Spleen (tissue), 11 donors: Measurements from ENCODE around the gene RPTOR. TPM values are rescaled to one million over a fixed set of nuclear protein-coding genes. Genes with fewer than 3 reads are reported as not detected.
"Not testable (repeated sequence)": the region's sequence is repeated elsewhere in the genome, so short reads cannot be mapped to it uniquely, and the experiment has no call there.

Source experiments
- DNase-seq: peaks from one replicate; pipeline ENCODE4 v3.0.0-alpha.2; 2020
- H3K27ac ChIP-seq, 8 donors: fragments of 200-600 bp; sonication (generic) in 7 of 8; 1 replicate in 4 of 8; 2 replicates in 4 of 8; pipeline versions ENCODE4 v1.5.0 to v1.8.0; 2016 to 2021; ENCODE audit warnings: inconsistent platforms in 4 of 8, mild to moderate bottlenecking in 4 of 8, moderate library complexity in 1 of 8
- H3K27me3 ChIP-seq, 7 donors: fragments of 200-600 bp; sonication (generic) in 6 of 7; replicated peaks in 1 of 7; 1 replicate in 4 of 7; 2 replicates in 3 of 7; pipeline versions ENCODE4 v1.5.0 to v1.8.0; 2016 to 2021; ENCODE audit warnings: inconsistent platforms in 3 of 7, mild to moderate bottlenecking in 1 of 7
- H3K36me3 ChIP-seq, 6 donors: fragments of 200-600 bp; sonication (generic) in 5 of 6; 1 replicate in 4 of 6; 2 replicates in 2 of 6; pipeline versions ENCODE4 v1.5.0 to v1.8.0; 2016 to 2021; ENCODE audit warnings: inconsistent platforms in 2 of 6
- H3K4me1 ChIP-seq, 6 donors: fragments of 200-600 bp; sonication (generic) in 5 of 6; 1 replicate in 3 of 6; 2 replicates in 3 of 6; pipeline versions ENCODE4 v1.5.0 to v1.8.0; 2016 to 2021; ENCODE audit warnings: inconsistent platforms in 3 of 6
- H3K4me3 ChIP-seq, 8 donors: fragments of 200-600 bp; sonication (generic) in 7 of 8; 1 replicate in 4 of 8; 2 replicates in 4 of 8; pipeline versions ENCODE4 v1.5.0 to v1.8.0; 2016 to 2021; ENCODE audit warnings: inconsistent platforms in 4 of 8, mild to moderate bottlenecking in 4 of 8, moderate library complexity in 2 of 8
- H3K9me3 ChIP-seq, 8 donors: fragments of 200-600 bp; sonication (generic) in 7 of 8; 1 replicate in 4 of 8; 2 replicates in 4 of 8; pipeline versions ENCODE4 v1.5.0 to v1.8.0; 2016 to 2021; ENCODE audit warnings: inconsistent platforms in 4 of 8
- POLR2A ChIP-seq, 3 donors: fragments of 450-650 bp; IDR thresholded peaks; one replicate each; pipeline ENCODE4 v1.5.1; 2017; ENCODE audit warnings: antibody characterized with exemption in 3 of 3, mild to moderate bottlenecking in 1 of 3
- POLR2AphosphoS5 ChIP-seq, 3 donors: sonication (generic); formaldehyde crosslinking; IDR thresholded peaks; one replicate each; pipeline ENCODE4 v1.5.1; 2017; ENCODE audit warnings: antibody characterized with exemption in 3 of 3
- WGBS, 5 donors: extraction: QIAGEN DNeasy Blood & Tissue Kit in 3 of 5; methylation state at CpG; one replicate each; pipeline versions ENCODE4 v1.1.5 to v1.1.7; 2013 to 2018; 5-methylcytosine and 5-hydroxymethylcytosine counted together
- intact Hi-C: fragments of 100-400 bp; cut with DNase I; formaldehyde crosslinking; loops from one replicate; pipeline ENCODE4 v1.15.0; 2023; ENCODE audit warnings: low total_unique reads
- polyA plus RNA-seq, 3 donors: library from polyadenylated mRNA; stranded (reverse); fragments of 200-250 nt; gene quantifications; one replicate each; pipeline ENCODE4 v1.2.1, GENCODE V29; 2013
- total RNA-seq, 7 donors: library from RNA; depleted of rRNA in 3 of 7; stranded (reverse); fragments of >200 nt in 3 of 7; fragmentation: NEBNext Ultra II Directional in 4 of 7; extraction: Animal tissue kit (Norgen Biotek cat#: 25700) in 4 of 7; gene quantifications; one replicate each; pipeline versions ENCODE4 v1.1.0 to v1.2.1, GENCODE V29; 2016 to 2021
- TF ChIP-seq, protein P1 (sequence below), 11 experiments: fragments of 200-600 bp in 7 of 11; fragments of 450-650 bp in 4 of 11; sonication (generic) in 4 of 11; IDR thresholded peaks in 8 of 11; conservative IDR thresholded peaks in 3 of 11; 1 replicate in 7 of 11; 2 replicates in 4 of 11; pipeline versions ENCODE4 v1.4.0 to v1.8.0; 2016 to 2021; ENCODE audit warnings: antibody characterized with exemption in 11 of 11, inconsistent platforms in 4 of 11, mild to moderate bottlenecking in 1 of 11
- donor health status: healthy with polysubstance abuse.
- donor health status: DM: no; HTN: no; CAD: no; lungs with moderate emphysema.
- donor health status: DM: no; HTN: no; CAD: no.
- donor health status: Bipolar disorder and iron deficiency.
- donor health status: healthy.
- donor health status: DM: no; HTN: no; CAD: no.
- donor health status: DM: yes; HTN: yes; CAD: no.

Gene RPTOR
- total and polyA plus RNA-seq, 10 donors, result 3.1 to 61.2 (median 40.7) TPM

DNA sequence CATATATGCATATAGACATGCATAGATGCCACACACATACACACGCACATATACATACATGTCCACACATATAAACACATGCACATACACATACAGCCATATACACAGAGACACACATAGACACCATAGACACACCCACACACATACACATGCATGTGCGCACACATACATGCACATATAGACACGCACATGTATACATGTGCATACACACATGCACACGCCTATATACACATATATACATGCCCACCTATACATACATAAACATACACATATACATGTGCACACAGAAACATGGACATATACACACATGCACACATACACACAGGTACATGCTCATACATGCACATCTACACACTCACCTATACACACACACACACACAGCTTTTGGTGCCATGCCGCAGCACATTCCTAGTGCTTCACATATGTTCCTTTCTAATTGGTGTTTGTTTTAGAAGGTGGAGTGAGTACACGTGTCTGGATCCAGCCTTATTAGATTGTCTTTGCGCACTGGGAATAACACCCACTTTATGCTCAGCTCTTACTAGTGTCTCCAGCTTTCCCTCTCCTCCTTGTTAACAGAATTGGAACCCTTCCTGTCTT, 198.0 kb downstream of the RPTOR start:
- no peak overlapping the region for H3K4me3 ChIP-seq
- no peak for DNase-seq
- 57 to 96% (median 73%) methylated on average over 7 of the region's 7 CpGs for WGBS, 5 donors
- intact Hi-C loops, result no loop called here
- H3K4me1 ChIP-seq, result peaks cover 3 to 37% (median 24%) of the 10 kb centered on the region in 6 donors
- H3K27ac ChIP-seq, result no peak overlapping the region
- no peaks in the 10 kb centered on the region for H3K27me3 ChIP-seq
- peaks cover 0 to 24% (median 0%) of the 10 kb centered on the region in 6 donors for H3K36me3 ChIP-seq
- no peaks in the 10 kb centered on the region for H3K9me3 ChIP-seq
- TF ChIP-seq, protein P1, sequence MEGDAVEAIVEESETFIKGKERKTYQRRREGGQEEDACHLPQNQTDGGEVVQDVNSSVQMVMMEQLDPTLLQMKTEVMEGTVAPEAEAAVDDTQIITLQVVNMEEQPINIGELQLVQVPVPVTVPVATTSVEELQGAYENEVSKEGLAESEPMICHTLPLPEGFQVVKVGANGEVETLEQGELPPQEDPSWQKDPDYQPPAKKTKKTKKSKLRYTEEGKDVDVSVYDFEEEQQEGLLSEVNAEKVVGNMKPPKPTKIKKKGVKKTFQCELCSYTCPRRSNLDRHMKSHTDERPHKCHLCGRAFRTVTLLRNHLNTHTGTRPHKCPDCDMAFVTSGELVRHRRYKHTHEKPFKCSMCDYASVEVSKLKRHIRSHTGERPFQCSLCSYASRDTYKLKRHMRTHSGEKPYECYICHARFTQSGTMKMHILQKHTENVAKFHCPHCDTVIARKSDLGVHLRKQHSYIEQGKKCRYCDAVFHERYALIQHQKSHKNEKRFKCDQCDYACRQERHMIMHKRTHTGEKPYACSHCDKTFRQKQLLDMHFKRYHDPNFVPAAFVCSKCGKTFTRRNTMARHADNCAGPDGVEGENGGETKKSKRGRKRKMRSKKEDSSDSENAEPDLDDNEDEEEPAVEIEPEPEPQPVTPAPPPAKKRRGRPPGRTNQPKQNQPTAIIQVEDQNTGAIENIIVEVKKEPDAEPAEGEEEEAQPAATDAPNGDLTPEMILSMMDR (IDR thresholded peaks at IDR 0.05 in 8 of 11, conservative IDR thresholded peaks at IDR 0.05 in 3 of 11), result no peak
- TF ChIP-seq POLR2A (IDR thresholded peaks at IDR 0.05), result no peak
- no peak for TF ChIP-seq POLR2AphosphoS5 (IDR thresholded peaks at IDR 0.05)

DNA sequence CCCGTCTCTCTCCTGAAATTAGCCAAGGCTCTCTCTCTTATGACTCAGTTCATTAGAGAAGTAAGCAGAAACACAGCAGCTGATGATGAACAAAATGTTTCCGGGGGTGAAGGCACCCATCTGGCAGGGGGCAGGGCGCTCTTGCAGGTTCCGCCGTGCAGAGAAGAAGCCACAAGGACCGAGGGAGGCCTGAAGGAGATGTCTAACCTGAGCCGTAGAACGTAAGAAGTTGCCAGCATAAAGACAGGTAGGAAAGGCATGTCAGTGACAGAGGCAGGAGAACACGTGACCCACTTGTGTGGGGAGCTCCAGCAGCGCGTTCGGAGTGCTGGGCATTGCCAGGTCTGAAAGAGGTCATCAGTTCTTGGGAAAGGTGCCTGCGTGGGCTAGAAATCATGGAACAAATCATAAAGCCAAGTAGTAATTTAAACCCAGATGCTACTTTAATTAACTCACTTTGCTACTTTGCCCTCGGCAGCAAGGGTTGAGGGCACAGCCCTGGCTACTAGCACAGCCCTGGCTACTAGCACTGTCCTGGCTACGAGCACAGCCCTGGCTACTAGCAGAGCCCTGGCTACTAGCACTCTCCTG, 198.6 kb downstream of the RPTOR start:
- TF ChIP-seq POLR2A (IDR thresholded peaks at IDR 0.05) (no peak), POLR2AphosphoS5 (IDR thresholded peaks at IDR 0.05) (no peak)
- TF ChIP-seq, protein P1 (IDR thresholded peaks at IDR 0.05 in 8 of 11, conservative IDR thresholded peaks at IDR 0.05 in 3 of 11), result no peak
- peaks cover 0 to 24% (median 0%) of the 10 kb centered on the region in 6 donors for H3K36me3 ChIP-seq
- peaks cover 0 to 31% (median 19%) of the 10 kb centered on the region in 6 donors for H3K4me1 ChIP-seq
- H3K9me3 ChIP-seq, result no peaks in the 10 kb centered on the region
- intact Hi-C loops, result no loop called here
- H3K27me3 ChIP-seq, result no peaks in the 10 kb centered on the region
- H3K4me3 ChIP-seq, result no peak overlapping the region
- WGBS, 5 donors, result 68 to 91% (median 85%) methylated on average over 13 to 15 of the region's 15 CpGs
- DNase-seq, result no peak
- no peak overlapping the region for H3K27ac ChIP-seq

DNA sequence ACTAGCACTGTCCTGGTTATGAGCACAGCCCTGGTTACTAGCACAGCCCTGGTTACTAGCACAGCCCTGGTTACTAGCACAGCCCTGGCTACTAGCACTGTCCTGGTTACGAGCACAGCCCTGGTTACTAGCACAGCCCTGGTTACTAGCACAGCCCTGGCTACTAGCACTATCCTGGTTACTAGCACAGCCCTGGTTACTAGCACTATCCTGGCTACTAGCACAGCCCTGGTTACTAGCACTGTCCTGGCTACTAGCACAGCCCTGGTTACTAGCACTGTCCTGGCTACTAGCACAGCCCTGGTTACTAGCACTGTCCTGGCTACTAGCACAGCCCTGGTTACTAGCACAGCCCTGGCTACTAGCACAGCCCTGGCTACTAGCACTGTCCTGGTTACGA, 199.3 kb downstream of the RPTOR start:
- DNase-seq, intact Hi-C loops, H3K27ac ChIP-seq, H3K27me3 ChIP-seq, H3K9me3 ChIP-seq, H3K4me3 ChIP-seq: not testable (repeated sequence)
- Histone ChIP-seq H3K4me1 (peaks cover 0 to 24% (median 12%) of the 10 kb centered on the region in 6 donors), H3K36me3 (peaks cover 0 to 23% (median 0%) of the 10 kb centered on the region in 6 donors)
- 74 to 100% (median 100%) methylated on average over 1 to 2 of the region's 2 CpGs; no CpG with 5 or more reads in 2 of the 5 donors for WGBS, 5 donors

DNA sequence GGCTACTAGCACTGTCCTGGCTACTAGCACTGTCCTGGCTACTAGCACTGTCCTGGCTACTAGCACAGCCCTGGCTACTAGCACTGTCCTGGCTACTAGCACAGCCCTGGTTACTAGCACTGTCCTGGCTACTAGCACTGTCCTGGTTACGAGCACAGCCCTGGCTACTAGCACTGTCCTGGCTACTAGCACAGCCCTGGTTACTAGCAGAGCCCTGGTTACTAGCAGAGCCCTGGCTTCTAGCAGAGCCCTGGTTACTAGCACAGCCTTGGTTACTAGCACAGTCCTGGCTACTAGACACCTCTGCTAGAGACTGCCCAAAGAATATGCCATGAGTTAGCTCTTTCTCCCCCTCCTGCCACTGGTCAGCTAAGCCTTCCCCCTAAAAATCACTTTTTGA, 200.1 kb downstream of the RPTOR start:
- DNase-seq, H3K4me3 ChIP-seq, intact Hi-C loops, H3K27ac ChIP-seq, H3K27me3 ChIP-seq, H3K9me3 ChIP-seq: not testable (repeated sequence)
- 80 to 100% (median 92%) methylated on average over 1 of the region's 1 CpG; no CpG with 5 or more reads in 2 of the 5 donors for WGBS, 5 donors
- Histone ChIP-seq H3K4me1 (peaks cover 0 to 19% (median 7%) of the 10 kb centered on the region in 6 donors), H3K36me3 (peaks cover 0 to 18% (median 0%) of the 10 kb centered on the region in 6 donors)

DNA sequence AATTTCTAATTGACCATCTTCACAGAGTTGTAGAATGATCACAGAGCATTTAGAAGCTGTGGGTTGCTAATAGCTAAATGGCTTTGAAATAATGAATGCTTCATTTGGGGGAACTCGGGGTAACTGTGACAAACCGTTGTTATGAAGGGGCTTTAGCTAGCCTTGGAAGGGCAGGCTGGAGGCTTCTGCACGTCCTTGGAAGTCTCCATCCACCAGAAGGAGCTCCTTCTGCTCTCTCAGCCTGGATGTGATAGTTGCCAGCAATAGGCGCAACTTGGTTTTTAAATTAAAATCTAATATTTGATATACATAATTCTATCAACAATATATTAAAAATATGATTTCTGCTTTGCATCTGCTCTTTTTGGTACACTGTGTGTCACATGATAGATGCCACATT, 200.5 kb downstream of the RPTOR start:
- Histone ChIP-seq H3K4me1 (peaks cover 0 to 19% (median 8%) of the 10 kb centered on the region in 6 donors), H3K9me3 (no peaks in the 10 kb centered on the region), H3K36me3 (peaks cover 0 to 18% (median 0%) of the 10 kb centered on the region in 6 donors), H3K27me3 (no peaks in the 10 kb centered on the region), H3K27ac (no peak overlapping the region), H3K4me3 (no peak overlapping the region)
- no peak for DNase-seq
- TF ChIP-seq POLR2AphosphoS5 (IDR thresholded peaks at IDR 0.05) (no peak), POLR2A (IDR thresholded peaks at IDR 0.05) (no peak)
- TF ChIP-seq, protein P1 (IDR thresholded peaks at IDR 0.05 in 8 of 11, conservative IDR thresholded peaks at IDR 0.05 in 3 of 11), result no peak
- intact Hi-C loops, result no loop called here
- 83 to 96% (median 92%) methylated on average over 4 of the region's 4 CpGs for WGBS, 5 donors
